Activated T-cell treated with anti-CD3 and anti-CD28 coated beads for 24 hours (primary cell): ENCODE measurements around the gene CWF19L2.
"Not testable (repeated sequence)": the region's sequence is repeated elsewhere in the genome, so short reads cannot be mapped to it uniquely, and the experiment has no call there.

Experiments used
- DNase-seq: peaks from one replicate; pipeline ENCODE4 v3.0.0-alpha.2; 2020; ENCODE audit warnings: low read depth

The CWF19L2 gene

DNA sequence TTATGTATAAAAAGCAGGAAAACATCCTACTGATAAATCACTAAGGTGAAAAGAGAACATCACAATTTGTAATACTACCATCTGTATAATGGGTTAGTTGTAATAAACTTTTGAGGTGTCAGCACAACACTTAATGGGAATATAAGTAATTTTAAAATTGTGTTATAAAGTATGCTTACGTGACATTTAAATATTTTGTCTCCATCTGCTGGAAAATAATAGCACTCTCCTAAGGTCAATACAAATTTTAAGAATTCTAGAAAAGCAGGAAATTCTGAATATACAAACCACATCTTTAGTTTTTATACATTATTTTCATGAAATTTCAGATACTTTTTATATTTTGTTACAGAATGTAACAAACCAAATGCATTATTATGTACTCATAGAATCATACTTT lies 19.5 kb downstream of the CWF19L2 start:
- no peak for DNase-seq

DNA sequence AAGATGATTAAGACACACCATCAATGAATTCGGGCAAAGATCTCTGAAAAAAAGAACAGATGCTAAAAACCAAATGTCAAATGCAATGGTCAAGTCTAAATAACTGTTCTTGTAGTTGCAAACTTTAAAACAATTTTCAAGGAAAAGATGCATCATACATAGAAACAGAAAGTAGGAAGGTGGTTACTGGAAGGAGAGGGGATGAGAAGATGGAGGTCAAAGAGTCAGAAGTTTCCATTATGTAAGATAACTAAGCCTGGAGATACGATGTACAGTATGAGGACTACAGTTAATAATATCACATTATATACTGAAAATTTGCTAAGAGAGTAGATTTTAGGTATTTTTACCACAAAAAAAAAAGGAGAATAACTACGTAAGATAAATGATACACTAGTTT lies 27.1 kb downstream of the CWF19L2 start:
- no peak for DNase-seq

DNA sequence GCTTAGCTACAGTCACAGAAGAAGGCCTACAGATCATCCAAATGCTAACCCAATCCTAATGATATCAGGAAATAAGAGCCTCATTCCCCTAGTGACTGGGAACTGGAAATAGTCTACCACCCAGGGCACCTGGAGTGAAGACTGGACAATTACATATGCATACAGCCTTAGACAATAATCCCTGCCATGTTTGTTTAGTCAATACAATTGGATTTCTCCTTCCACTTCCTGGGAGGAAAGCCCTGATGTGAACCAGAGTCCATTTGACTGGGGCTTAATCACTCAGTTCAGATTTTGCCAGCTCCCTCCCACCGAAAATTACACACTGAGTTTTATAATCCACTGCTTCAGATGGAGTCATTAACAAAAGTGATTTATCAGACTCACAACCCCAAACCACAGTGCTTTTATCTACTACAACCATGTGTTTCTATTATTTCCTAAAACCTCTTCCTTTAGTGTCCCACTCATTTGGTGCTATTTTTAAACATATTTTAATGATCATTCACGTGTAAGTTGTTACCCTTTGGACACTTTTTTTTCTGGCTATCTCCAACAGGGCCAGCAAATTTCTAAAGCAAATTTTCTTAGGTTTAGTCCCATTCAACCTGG lies 29.9 kb downstream of the CWF19L2 start:
- DNase-seq: no peak

DNA sequence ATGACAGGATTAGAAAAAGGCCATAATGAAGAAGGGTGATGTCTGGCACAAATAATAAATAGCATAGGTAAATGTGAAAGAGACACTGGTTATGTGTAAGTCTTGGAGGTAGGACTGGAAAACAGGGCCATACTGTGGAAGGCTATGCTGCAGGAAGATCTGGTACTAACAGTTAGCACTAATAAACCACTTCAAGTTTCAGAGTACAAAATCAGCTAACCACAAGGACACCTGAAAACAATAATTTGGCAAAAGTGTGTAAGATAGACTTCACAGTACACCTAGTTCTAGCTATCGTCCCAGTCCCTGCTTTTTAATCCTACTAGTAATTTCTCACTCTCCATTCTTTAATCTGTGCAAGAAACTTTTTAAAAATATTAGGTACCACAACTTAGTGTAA lies 44.3 kb downstream of the CWF19L2 start:
- DNase-seq: no peak

DNA sequence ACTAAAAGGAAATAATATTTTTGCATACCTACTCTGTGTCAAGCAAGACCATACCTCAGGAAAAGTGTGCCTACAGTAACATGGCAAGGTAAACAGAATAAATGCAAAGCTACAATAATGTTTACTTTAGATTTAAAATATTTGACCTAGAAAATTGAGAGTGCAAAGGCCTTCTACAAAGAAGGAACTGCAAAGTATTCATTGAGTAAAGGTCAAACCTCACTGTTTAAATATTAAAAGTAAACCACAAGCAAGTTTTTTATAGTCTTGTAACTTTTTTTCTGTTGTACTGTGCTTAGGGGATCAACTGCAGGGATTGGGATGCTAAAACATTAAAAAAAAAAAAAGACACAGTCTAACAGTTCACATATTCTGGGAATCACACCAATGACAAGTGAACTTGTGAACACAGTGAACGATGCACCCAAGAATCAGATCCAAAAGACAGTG lies 48.8 kb downstream of the CWF19L2 start:
- no peak for DNase-seq

DNA sequence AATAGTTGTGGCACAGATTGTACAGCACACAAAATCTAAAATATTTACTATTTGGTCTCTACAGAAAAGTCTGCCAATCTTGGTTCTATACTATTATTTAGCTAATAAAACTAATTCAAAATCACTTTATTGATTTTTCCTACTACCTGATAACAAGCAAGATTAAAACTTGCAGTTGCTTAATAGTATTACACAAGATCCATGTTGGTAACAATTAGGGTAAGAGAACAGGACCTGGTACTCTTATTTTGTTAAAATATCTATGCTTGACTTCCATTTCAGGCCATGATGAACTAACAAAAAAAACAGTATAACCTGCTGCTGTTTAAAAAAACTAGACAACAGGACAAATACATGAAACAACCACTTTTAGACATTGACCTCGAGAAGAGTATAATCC lies 52.4 kb downstream of the CWF19L2 start:
- DNase-seq: no peak

DNA sequence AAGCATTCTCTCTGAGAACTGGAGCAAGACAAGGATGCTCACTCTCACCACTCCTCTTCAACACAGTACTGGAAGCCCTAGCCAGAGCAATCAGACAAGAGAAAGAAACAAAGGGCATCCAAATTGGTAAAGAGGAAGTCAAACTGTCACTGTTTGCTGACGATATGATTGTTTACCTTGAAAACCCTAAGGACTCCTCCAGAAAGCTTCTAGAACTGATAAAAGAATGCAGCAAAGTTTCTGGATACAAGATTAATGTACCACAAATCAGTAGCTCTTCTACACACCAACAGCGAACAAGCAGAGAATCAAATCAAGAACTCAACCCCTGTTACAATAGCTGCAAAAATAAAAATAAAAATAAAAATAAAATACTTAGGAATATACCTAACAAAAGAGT lies 56.5 kb downstream of the CWF19L2 start:
- not testable (repeated sequence) for DNase-seq

DNA sequence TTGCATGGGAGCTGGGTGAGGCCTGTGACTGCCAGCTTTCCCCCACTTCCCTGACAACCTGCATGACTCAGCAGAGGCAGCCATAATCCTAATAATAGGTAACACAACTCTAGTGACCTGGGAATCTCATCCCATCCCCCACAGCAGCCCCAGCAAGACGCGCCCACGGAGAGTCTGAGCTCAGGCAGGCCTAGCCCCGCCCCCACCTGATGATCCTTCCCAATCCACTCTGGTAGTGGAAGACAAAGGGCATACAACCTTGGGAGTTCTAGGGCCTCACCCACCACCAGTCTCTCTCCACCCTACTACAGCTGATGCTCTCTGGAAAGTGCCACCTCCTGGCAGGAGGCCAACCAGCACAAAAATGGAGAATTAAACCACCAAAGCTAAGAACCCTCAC lies 60.3 kb downstream of the CWF19L2 start:
- no peak for DNase-seq

DNA sequence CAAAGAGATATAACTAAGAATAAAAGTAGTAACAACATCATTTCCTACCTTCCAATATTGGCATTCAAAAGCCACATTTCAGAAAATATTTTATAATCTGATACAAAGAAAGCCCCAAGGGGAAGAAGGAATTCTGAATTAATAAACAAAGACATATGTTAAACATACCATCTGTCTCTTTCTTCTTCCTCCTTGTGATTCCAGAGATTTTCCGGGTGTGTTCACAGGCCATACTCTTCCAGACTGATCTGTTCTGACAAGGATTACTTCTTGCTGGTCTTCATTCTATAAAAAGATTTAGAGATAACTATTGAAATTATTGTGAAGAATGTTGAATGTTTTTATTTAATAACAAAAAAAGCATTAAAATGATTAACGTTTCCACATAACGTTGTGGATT lies 65.0 kb downstream of the CWF19L2 start:
- no peak for DNase-seq

DNA sequence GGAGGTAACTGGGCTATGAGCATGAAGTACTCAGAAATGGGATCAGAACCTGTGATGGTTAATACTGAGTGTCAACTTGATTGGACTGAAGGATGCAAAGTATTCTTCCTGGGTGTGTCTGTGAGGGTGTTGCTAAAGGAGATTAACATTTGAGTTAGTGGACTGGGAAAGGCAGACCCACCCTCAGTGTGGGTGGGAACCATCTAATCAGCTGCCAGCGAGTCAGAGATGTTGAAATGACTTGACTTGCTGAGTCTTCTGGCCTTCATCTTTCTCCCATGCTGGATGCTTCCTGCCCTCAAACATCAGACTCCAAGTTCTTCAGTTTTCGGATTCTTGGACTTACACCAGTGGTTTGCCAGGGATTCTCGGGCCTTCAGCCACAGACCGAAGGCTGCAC lies 66.9 kb downstream of the CWF19L2 start:
- DNase-seq: not testable (repeated sequence)

DNA sequence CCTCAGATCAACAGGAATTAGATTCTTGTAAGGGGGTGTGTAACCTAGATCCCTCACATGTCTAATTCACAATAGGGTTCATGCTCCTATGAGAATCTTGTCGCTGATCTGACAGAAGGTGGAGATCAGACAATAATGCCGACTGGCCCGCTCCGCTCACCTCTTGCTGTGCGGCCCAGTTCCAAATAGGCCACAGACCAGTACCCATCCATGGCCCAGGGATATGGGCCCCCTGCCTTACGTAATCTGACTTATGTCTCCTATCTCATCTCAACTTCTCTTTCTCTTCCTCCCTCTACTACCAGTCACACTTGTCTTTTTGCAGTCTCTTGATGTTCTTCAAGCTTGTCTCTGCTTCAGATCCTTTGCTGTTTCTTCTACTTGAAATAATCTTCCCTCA lies 70.0 kb downstream of the CWF19L2 start:
- DNase-seq: no peak

DNA sequence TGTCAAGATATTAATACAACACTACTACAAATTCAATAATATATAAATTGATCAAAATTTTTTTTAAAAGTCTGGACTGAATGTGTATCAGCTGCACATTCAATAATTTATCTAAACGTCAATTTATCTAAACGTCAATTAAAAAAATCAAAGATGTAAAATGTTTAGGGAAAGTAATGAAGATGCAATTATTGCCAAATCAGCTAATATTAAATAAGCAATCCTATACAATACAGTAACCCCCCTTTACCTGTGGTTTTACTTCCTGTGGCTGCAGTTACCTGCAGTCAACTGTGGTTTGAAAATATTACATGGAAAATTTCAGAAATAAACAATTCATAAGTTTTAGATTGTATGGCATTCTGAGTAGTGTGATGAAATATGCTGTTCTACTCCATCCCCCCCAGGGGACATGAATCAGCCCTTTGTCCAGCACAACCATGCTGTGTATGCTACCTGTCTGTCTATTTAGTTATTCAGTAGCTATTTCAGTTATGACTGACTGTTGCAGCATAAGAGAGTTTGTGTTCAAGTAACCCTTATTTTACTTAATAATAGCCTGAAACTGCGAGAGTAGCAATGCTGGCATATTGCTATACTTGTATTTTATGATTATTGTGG lies 72.2 kb downstream of the CWF19L2 start:
- DNase-seq: no peak

DNA sequence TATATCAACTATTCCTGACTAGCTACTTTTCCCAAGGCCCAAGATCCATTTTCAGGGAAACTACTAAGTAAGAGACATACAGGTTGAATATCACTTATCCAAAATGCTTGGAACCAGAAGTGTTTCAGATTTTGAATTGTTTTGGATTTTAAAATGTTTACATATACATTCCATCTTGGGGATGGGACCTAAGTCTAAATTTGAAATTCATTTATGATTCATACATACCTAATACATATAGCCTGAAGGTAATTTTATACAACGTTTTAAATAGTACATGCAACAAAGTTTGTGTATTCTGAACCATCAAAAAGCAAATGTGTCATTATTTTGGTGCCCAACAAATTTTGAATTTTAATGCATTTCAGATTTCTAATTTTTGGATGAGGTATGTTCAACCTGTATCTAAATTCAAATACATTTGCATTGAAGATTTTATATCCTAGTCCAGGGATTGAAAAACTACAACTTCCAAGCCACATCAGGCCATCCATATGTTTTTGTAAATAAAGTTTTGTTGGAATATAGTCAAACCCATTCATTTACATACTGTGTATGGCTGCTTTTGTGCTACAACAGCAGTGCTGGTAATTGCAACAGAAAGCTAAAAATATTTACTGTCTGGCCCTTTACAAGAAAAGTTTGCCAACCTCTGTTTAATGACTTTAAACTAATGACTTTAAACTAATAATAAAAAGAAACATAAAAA lies 73.3 kb downstream of the CWF19L2 start:
- DNase-seq: no peak

DNA sequence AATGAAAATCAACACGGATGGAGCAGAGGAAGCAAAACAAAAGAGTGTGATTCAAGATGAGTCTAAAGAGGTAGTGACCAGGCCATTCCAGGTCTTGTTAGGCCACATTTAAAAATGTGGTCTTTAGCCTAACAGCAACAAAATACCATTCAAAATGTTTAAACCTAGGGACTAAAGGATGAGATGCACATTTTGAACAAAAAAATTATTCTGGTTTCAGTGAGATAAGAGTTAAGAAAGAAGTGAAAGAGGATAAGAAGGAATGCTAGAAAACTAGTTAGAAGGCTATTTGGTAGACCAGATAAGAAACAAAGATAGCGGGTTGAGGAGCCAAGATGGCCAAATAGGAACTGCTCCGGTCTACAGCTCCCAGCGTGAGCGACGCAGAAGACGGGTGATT lies 85.2 kb downstream of the CWF19L2 start:
- no peak for DNase-seq

DNA sequence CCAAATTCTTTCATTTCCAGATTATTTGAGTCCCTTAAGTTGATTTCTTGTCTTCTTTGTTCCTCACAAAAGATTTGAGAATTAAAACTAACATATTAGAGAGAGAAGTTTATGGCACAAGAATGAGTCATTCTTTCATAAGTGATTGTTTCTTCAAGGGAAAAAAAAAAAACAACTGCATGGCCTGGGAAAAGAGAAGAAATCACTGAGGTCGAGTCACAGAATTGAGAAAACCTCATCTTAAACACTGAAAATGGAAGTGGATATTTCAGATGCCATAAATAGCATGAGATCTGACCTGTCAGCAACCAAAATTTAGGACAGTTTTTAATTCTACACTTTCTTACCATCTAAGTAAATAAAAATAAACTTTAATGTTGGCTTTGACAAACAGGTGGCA lies 87.2 kb downstream of the CWF19L2 start:
- no peak for DNase-seq

DNA sequence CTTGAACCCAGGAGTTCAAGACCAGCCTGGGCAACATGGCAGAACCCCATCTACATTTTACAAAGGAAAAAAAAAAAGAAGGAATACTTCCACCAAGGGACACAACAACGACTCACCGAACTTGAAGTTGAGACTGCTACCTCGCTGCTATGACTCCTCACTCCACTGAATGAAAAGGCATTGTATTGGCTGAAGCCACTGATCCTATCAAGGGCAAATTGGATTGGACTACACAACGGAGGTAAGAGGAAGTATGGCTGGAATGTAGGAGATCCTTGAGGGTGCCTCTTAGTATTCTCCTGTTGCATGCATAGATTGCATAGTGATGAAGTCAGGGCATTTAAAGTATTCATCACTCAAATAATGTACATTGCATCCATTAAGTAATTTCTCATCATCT lies 97.9 kb downstream of the CWF19L2 start:
- DNase-seq: no peak

DNA sequence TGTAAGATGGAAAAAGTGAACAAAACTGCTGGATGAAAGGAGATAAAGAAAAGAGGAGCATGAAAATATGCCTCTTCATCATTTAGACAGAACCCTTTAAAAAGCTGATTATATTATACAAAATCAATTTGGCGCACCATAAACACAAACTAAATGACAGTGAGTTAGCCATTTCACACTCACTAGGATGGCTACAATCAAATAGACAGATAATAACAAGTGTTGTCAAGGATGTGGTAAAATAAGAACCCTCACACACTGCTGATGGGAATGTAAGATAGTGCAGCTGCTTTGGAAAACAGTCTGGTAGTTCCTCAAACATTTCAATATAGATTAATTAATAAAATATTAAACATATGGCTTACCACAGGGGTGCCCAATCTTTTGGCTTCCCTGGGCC lies 99.7 kb downstream of the CWF19L2 start:
- no peak for DNase-seq

DNA sequence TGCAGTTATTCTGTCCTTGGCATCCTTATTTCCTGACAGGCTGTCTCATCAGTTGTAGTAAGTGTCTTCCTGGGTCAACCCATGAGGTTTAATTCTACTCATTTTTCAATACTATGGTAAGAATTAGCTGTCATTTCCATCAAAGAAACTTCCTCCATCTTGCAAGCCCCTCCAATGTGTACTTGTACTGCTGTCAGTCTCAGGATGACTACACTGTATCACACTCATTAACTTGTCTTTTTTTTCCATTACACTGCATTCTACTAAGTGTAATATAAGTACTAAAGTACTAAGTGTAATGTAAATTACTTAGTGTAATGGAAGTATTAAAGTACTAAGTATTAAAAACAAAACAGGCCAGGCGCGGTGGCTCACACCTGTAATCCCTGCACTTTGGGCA lies 102.8 kb downstream of the CWF19L2 start:
- DNase-seq: no peak

DNA sequence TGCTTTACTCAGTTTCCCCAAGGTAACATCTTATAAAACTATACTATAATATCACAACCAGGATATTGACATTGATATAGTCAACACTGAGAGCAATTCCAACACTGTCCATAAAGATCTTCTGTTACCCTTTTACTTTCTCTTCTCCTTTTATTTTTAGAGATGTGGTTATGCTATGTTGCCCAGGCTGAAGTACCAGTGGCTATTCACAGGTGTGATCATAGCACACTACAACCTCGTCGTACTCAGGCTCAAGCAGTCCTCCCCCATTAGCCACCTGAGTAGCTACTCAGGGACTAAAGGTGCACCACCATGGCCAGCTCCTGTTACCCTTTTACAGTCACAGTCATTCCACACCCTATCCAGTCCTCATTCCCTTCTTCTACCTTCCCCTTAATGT lies 119.7 kb downstream of the CWF19L2 start:
- DNase-seq: no peak

DNA sequence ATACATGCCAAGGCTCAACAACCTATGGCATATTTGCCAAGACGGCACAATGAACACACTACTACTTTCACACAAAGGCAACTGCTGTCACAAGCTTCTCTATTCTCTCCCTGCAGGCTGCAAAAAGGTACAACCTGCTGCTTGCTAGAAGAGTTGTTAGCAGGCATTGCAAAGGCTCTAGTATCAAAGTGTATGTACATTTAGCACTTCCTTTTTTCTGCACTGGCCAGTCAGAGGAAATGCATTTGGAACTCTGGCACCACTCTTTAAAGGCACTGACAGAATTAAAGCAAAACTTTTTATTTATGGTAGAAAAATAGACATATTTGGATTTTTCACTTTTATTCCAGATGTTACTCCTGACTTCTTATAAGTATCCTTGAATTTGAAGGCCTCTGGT lies 125.9 kb downstream of the CWF19L2 start:
- no peak for DNase-seq

DNA sequence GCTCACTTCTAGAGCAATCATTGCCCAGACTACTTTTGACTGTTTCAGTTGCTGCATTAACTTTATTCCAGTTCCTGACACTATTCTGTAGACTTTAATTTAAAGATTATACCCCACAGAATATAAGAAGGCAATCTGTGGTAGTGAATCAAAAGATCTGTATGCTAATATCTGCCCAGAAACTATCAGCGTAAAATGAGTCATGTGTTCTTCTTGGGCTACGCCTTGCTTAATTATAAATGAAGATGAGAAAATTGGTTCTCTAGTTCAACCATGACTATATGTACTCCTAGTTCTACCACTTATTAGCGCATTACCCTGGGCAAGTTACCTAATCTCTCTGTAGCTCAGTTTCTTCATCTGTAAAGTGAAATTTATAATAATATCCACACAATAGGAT lies 128.5 kb downstream of the CWF19L2 start:
- DNase-seq: no peak

DNA sequence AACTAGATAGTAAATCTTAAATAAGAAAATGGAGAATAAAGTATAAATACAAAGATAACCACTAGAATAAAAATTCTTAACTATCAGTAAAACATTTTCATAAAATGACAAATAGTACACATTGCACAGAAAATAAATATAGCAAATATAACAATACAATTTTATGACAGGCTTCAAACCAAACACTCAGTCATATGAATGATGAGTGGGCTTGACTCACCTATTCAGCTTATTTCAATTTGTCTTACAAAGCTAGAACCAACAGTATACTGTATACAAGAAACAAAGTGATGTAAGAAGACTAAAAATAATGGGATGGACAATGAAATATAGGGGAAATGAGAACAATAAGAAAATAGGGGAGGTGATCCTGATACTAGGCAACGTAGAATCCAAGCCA lies 141.2 kb downstream of the CWF19L2 start:
- DNase-seq: no peak

DNA sequence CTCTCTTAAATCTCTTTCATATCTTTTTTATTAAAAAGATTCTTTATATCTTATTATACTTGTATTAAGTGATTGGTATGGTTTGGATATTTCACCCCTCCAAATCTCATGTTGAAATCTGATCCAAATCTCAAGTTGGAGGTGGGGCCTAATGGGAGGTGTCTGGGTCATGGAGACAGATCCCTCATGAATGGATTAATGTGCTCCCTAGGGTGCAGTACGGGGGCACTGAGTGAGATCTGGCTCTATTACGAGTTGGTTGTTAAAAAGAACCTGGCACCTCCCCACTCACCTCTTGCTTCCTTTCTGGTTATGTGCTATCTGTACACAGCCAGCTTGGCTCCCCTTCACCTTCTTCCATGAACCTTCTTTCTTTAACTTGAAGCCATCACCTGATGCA lies 149.6 kb downstream of the CWF19L2 start:
- DNase-seq: no peak

DNA sequence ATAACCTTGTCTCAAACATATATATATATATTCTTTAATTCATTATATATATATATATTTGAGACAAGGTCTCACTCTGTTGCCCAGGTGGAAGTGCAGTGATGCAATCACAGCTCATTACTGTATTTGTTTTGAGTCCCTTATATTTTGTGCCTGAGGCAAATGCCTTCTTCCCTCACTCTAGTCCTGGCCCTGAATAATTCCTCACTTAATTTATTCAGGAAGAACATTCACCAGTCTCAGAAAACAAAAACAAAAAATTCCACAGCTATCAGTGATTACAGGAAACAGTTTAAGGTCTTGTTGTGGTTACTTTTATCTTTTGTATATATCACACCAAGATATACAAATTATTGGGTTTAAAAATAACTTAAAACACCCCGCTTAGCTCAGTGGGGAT lies 155.7 kb downstream of the CWF19L2 start:
- DNase-seq: no peak
